PC-3 (cell line): Measurements from ENCODE around the gene DIAPH3. TPM values are rescaled to one million over a fixed set of nuclear protein-coding genes. Genes with fewer than 3 reads are reported as not detected.

ENCODE experiments used
- ATAC-seq: fragments of 200-7000 bp; cut with Tn5 transposase; 2 replicates; pipeline ENCODE4 v1.9.1; 2020; ENCODE audit warnings: mild to moderate bottlenecking, moderate library complexity
- BruUV-seq: library from RNA; stranded (reverse); fragments of 400-500 nt; replicated peaks from 2 replicates; lab custom pipeline; 2021; lab: Mats Ljungman, UMichigan
- CTCF ChIA-PET: fragments of 300-600 bp; sonication (Branson Sonifier 250); formaldehyde crosslinking; loops from one replicate; lab custom pipeline; 2022; ENCODE audit warnings: antibody characterized with exemption; lab: Charles Lee
- POLR2A ChIA-PET: fragments of 300-600 bp; sonication (Branson Sonifier 250); formaldehyde crosslinking; loops from one replicate; lab custom pipeline; 2022; ENCODE audit warnings: antibody characterized with exemption; ENCODE audit not compliant: unreplicated experiment; lab: Charles Lee
- DNase-seq: peaks from one replicate; pipeline ENCODE4 v3.0.0-alpha.2; 2015
- H2AFZ ChIP-seq: fragments of 300-600 bp; sonication (generic); 2 replicates; pipeline ENCODE4 v1.6.0; 2016; ENCODE audit warnings: antibody characterized with exemption, low read length
- H3F3A ChIP-seq: fragments of 300-600 bp; sonication (generic); one replicate; pipeline ENCODE4 v1.6.0; 2017; ENCODE audit warnings: antibody characterized with exemption, low read length, control low read depth, mild to moderate bottlenecking; ENCODE audit not compliant: unreplicated experiment
- H3K27ac ChIP-seq: fragments of 300-600 bp; sonication (generic); 2 replicates; pipeline ENCODE4 v1.5.1; 2016; ENCODE audit warnings: mild to moderate bottlenecking, low read length
- H3K27me3 ChIP-seq: fragments of 300-600 bp; sonication (generic); 2 replicates; pipeline ENCODE4 v1.6.1; 2016; ENCODE audit warnings: low read length, mixed read lengths
- H3K36me3 ChIP-seq: fragments of 300-600 bp; sonication (generic); 2 replicates; pipeline ENCODE4 v1.6.1; 2016; ENCODE audit warnings: low read depth, mixed run types, low read length, mixed read lengths
- H3K4me1 ChIP-seq: fragments of 300-600 bp; sonication (generic); 2 replicates; pipeline ENCODE4 v1.5.1; 2016; ENCODE audit warnings: low read length; ENCODE audit not compliant: insufficient read depth
- H3K4me2 ChIP-seq: fragments of 300-600 bp; sonication (generic); 2 replicates; pipeline ENCODE4 v1.6.0; 2016; ENCODE audit warnings: low read length
- H3K4me3 ChIP-seq: fragments of 300-600 bp; sonication (generic); 2 replicates; pipeline ENCODE4 v1.5.1; 2016; ENCODE audit warnings: mild to moderate bottlenecking, low read length, mixed read lengths
- H3K79me2 ChIP-seq: fragments of 300-600 bp; sonication (generic); 2 replicates; pipeline ENCODE4 v1.6.1; 2017; ENCODE audit warnings: low read length, mixed read lengths
- H3K9ac ChIP-seq: fragments of 300-600 bp; sonication (generic); 2 replicates; pipeline ENCODE4 v1.6.0; 2016; ENCODE audit warnings: mild to moderate bottlenecking, low read length
- H3K9me2 ChIP-seq: fragments of 300-600 bp; sonication (generic); replicated peaks from 2 replicates; pipeline ENCODE4 v1.6.1; 2016; ENCODE audit warnings: mixed run types, low read length, mixed read lengths
- H3K9me3 ChIP-seq: fragments of 300-600 bp; sonication (generic); 2 replicates; pipeline ENCODE4 v1.6.1; 2016; ENCODE audit warnings: low read length, mixed read lengths
- H4K20me1 ChIP-seq: fragments of 300-600 bp; sonication (generic); 2 replicates; pipeline ENCODE4 v1.6.1; 2016; ENCODE audit warnings: low read length, mixed read lengths
- CTCF ChIP-seq: fragments of 300-600 bp; sonication (generic); conservative IDR thresholded peaks from 2 replicates; pipeline ENCODE4 v1.5.1; 2017; ENCODE audit warnings: antibody characterized with exemption, low read depth, mild to moderate bottlenecking, low read length
- EZH2 ChIP-seq: fragments of 300-600 bp; sonication (generic); IDR thresholded peaks from one replicate; pipeline ENCODE4 v1.6.1; 2017; ENCODE audit warnings: antibody characterized with exemption, mild to moderate bottlenecking, low read length; ENCODE audit not compliant: unreplicated experiment
- EZH2phosphoT487 ChIP-seq: fragments of 300-600 bp; sonication (generic); IDR thresholded peaks from 2 replicates; pipeline ENCODE4 v1.6.1; 2018; ENCODE audit warnings: mild to moderate bottlenecking, antibody characterized with exemption, low read length, borderline replicate concordance
- intact Hi-C: fragments of 100-400 bp; cut with micrococcal nuclease; formaldehyde crosslinking; loops from 2 replicates; pipeline ENCODE4 v1.9.0; 2023
- total RNA-seq: library from RNA; depleted of rRNA; stranded (reverse); fragments of >200 nt; gene quantifications from 2 replicates; pipeline ENCODE4 v1.2.3, GENCODE V29; 2014

The DIAPH3 gene
- total RNA-seq, 1 experiment from 2014 or later, result 7.6 TPM

DNA sequence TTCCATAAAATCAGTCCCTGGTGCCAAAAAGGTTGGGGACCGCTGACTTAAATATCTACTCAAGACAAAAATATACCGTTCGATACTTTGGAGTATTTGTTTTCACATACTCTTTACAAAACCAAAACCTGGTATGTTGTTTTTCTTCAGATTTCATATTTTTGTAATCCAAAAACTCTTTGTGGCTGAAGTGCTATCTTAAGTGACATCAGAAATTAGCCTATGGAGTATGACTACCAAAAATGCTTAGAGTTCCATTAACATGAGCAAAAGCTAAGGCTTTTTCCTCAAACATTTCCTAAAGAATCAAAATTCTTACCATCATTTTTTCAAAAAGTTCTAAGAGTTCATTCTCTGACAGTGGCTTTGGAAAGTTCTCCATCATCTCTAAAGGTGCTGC, 52.0 kb downstream of the DIAPH3 start:
- H3K4me2 ChIP-seq, result no peak overlapping the region
- no TSS peak for BruUV-seq
- H3K27ac ChIP-seq, result no peak overlapping the region
- no peak overlapping the region for H3K9ac ChIP-seq
- H4K20me1 ChIP-seq, result no peaks in the 10 kb centered on the region
- no peak overlapping the region for H2AFZ ChIP-seq
- ChIA-PET POLR2A (no interaction called here), CTCF (no interaction called here)
- no peaks in the 10 kb centered on the region for H3K9me2 ChIP-seq
- no peaks in the 10 kb centered on the region for H3K4me1 ChIP-seq
- no peaks in the 10 kb centered on the region for H3K27me3 ChIP-seq
- H3K36me3 ChIP-seq, result peaks cover 8% of the 10 kb centered on the region
- H3K4me3 ChIP-seq, result no peak overlapping the region
- no peaks in the 10 kb centered on the region for H3K9me3 ChIP-seq
- intact Hi-C loops, result no loop called here
- H3F3A ChIP-seq, result no peaks in the 10 kb centered on the region
- TF ChIP-seq CTCF (no peak), EZH2 (no peak), EZH2phosphoT487 (no peak)
- ATAC-seq, result no peak
- no peaks in the 10 kb centered on the region for H3K79me2 ChIP-seq
- DNase-seq, result no peak

DNA sequence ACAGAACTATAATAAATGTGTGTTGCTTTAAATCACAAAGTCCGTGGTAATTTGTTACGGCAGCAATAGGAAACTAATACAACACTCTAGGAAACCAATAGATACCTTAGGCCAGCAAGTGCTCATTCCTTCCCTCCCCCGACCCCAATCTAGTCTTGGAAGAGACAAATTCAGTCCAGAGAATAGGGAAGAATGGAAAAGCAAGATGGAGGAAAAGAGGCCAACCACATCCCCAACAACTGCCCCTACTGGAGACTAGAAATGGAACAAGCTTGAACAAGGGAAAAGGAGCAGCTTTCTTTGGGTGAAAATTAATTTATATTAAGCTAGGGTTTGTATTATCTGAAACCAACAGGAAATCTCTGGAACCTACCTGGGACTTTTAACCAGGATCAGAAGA, 54.4 kb downstream of the DIAPH3 start:
- Histone ChIP-seq H3K9me2 (no peaks in the 10 kb centered on the region), H3K27me3 (no peaks in the 10 kb centered on the region), H3K4me3 (no peak overlapping the region), H3K4me1 (no peaks in the 10 kb centered on the region), H3K9ac (no peak overlapping the region), H2AFZ (no peak overlapping the region), H3K4me2 (no peak overlapping the region), H4K20me1 (no peaks in the 10 kb centered on the region), H3K36me3 (peaks cover 4% of the 10 kb centered on the region; the same call in 1 of the 2 replicates), H3F3A (no peaks in the 10 kb centered on the region), H3K27ac (no peak overlapping the region), H3K79me2 (no peaks in the 10 kb centered on the region), H3K9me3 (no peaks in the 10 kb centered on the region)
- no TSS peak for BruUV-seq
- intact Hi-C loops, result no loop called here
- ATAC-seq, result no peak
- CTCF ChIA-PET, result no interaction called here
- TF ChIP-seq EZH2, result no peak
- TF ChIP-seq CTCF, result no peak
- TF ChIP-seq EZH2phosphoT487, result no peak
- no peak for DNase-seq
- POLR2A ChIA-PET, result no interaction called here

DNA sequence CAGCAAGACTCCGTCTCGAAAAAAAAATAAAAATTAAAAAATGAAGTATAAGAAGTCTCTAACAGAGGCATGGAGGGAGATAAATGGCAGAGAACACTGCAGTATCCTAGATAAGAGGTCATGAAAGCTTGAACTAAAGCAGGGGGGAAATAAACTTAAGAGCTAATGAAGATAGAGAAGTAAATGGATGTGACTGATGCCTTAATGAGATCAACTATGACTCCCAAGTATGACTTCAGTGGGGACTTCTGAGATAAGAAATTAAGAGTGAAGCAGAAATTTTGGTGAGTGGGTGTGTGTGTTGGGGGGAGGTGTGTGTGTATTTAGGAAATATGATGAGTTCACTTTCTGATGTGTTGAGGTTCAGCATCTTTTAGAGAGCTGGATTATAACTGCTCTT, 55.1 kb downstream of the DIAPH3 start:
- POLR2A ChIA-PET, result no interaction called here
- H3K27ac ChIP-seq, result no peak overlapping the region
- TF ChIP-seq EZH2phosphoT487, result no peak
- no peak for TF ChIP-seq CTCF
- TF ChIP-seq EZH2, result no peak
- H2AFZ ChIP-seq, result no peak overlapping the region
- BruUV-seq, result no TSS peak
- no peaks in the 10 kb centered on the region for H3K4me1 ChIP-seq
- H4K20me1 ChIP-seq, result no peaks in the 10 kb centered on the region
- H3F3A ChIP-seq, result no peaks in the 10 kb centered on the region
- H3K4me3 ChIP-seq, result no peak overlapping the region
- no peaks in the 10 kb centered on the region for H3K9me2 ChIP-seq
- H3K36me3 ChIP-seq, result 0 out of 2 replicates have a peak, but pooled peaks cover 4% of the 10 kb centered on the region
- no peaks in the 10 kb centered on the region for H3K27me3 ChIP-seq
- intact Hi-C loops, result no loop called here
- no peak overlapping the region for H3K4me2 ChIP-seq
- no peak overlapping the region for H3K9ac ChIP-seq
- CTCF ChIA-PET, result no interaction called here
- no peak for ATAC-seq
- no peaks in the 10 kb centered on the region for H3K9me3 ChIP-seq
- DNase-seq, result no peak
- H3K79me2 ChIP-seq, result no peaks in the 10 kb centered on the region
